Measurements from ENCODE around the gene LRRC75A.
"Not testable (repeated sequence)": the region's sequence is repeated elsewhere in the genome, so short reads cannot be mapped to it uniquely, and the experiment has no call there.

The LRRC75A gene

DNA sequence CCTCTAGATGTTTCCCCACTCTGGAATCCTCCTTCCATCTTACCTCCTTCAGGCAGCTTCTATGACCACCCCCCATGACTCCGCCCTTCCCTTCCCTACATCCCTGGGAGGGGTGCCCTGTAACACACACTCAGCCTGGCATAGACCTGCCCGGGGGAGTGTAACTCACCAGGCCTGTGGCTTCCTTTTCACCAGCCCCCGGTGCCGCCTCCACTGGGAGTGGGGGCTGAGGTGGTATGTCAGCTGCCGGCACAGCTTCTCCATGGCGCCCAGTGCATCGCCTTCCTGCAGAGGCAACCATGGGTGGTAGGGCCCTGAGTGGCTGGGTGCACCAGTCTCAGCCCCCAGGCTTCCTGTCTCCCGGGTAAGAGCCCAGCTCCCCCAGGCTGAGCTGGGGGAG, 44.3 kb downstream of the LRRC75A start:
- DNase-seq, result no peak

DNA sequence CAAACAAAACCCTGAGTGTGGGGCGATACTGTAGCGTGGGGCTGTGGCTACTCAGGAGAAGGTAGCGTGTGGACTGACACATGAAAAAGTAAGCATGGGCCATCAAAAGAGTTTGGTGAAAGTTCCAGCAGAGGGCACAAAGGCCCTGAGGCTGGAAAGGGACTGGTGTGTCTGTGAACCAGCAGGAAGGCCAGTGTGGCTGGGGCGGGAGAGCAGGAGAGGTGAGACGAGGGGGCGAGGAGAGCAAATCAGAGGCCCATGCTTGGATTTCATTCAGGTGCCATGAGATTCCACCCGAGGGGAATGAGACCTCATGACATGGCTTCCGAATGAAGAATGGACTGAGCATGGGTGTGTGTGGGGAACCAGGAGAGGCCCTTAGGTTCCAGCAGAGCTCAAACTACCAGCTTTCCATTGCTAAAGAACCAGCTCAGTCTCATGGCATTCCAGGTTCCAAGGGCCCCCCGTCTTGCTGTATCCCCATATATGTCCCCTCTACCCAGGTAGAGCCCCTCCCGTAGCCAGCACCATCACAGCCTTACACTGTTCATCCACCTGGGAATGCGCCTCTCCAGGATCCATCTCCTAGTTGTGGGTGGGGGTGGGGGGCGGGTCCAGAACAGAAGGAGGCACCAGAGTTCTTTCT, 45.5 kb downstream of the LRRC75A start:
- no peak for DNase-seq

DNA sequence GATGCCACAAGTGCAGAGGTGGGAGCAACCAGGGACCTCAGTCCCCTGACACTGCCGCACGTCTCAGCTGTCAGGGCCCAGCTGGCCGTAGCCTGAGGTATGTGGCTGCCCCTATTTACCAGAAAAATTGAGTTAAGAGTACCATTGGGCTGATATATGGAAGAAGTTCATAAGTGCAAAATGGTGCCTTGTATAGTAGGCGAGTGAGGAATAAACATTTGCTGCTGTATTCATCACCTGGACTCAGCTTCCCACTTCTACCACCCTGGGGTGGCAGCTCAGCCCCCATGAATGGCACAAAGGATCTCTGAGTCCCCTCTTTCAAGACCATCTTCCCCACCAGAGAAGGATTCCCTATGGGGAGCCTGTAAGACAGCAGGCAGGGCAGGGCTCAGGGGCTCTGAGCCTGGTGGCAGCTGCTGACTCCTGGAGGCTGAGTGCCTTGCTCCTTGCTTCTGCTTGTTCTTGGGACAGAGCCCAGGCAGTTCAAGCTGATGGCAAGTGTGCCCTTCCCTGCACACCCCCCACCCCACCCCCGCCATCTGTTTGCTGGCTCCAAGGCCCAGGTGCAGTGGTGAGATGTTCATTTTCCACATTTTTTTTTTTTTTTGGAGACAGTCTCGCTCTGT, 47.6 kb downstream of the LRRC75A start:
- no peak for DNase-seq

DNA sequence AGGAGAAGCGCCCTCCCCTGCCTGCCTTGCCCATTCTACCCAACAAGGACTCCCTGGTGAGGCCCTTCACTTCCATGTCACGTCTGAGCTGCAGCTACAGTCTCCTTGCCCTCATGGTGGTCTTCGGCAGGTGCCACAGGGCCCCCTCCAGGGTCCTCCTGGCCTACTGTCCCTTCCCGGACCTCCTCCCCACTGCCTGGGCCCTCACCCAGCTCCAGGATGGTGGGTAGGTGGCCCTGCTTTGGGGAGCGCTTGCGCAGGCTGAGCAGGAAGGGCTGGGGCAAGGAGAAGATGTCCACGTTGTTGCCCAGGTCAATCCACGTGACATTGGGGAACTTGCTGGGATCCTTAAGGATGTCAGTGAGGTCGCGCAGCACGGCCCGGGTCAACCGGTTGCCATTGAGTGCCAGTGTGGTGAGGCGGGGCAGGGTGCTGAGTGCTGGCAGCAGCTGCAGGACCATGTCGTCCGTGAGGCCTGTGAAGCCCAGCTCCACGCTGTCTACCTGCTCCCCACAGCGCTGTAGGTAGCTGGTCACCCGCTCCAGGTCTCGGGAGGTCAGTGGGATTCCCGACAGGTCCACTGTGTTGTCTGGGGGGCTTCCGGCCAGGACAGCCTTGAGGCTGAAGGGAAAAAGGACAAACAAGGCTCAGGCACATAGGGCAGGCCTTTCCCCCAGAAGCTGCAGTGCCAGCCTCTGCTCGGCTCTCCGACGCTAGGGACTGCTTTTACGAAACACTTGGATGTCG, 48.3 kb downstream of the LRRC75A start:
- no peak for DNase-seq

DNA sequence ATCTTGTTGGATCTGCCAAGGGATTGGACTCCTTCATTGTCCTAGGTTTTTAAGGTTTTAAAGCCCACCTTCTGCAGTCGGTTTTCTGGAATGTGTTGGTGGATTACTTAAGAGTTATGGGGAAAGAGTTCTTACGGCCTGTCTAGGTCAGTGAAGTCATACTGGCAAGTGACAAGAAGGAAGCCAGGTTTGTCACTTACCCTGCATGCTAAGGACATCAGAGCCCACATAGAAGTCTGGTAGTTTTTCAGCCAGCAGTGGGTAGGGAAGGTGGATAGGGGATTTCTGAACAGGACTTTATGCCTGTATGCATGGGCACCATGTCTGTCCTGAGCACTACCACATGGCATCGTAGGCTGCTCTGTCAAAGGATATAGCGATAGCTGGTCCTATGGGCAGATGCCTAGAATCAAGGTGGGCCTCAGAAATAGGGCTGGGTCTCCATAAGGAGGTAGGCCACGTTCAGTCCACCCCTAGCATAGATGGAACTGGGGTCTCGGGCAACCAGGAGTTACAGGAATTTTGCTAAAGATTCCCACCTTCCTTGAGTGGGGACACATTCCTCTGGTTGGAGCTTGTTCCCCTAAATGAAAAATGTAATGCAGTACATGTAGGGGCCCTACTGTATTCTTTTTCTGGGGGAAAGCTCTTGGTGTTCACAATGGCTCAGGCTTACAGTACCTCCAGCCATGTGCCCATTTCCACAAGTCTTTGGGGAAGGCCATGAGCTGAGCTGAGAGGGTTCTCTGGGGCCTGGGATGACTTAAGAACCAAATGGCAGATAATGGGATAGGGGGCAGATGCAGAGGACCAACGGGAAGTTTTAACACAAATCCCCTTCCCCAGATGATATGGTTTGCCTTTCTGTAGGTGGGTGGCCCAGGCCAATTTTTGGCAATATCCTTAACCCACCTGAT, 49.1 kb downstream of the LRRC75A start:
- DNase-seq, result no peak

DNA sequence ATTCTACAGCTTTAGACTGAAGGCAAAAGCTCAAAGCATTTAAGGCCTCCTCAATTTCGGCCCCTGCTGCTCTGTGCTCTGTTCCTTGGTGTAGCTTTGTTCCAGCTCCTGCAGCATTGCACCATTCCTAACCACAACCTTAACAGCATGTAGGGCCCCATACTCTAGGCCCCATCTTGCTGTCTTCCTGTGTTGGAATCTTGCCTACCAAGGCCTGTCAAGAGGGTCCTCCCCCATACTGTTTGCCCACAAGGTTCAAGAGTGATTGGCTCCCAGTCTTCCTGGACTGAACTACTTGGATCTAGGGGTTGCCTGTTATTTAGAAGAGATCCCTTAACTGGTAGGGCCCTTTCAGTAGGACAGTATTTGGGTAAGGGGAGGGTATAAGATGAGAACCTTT, 49.9 kb downstream of the LRRC75A start:
- no peak for DNase-seq

DNA sequence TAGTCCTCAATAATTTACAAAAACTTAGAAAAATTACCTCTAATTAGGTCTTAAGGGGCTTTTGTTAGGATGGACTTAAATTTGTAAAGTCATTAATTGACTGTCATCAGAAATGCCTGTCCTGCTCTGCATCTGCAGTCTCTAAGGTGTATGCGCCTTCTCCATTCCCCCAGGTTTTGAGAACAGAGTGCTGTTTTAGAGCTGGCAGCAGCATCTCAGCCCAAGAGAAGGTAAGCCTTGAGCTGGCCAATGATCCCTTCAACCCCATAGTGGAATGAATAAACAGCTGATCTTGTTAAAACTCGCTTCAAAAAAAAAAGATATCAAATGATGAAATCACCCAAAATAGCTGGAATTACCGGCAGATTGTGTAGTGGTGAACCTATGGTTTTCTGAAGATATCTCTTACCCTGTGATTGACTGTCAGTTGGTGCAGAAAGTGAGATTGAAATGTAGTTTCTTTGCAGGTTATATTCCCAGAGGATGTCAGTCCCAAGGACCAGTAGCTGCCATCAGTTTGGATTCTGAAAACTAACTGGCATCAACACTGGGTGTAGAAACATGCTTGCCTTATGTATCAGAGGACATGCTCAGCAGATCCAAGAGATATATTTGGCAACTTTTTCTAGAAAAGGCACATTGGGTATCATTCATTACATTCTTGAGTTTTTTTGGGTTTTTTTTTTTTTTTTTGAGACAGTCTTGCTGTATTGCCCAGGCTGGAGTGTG, 50.9 kb downstream of the LRRC75A start:
- DNase-seq, result no peak

DNA sequence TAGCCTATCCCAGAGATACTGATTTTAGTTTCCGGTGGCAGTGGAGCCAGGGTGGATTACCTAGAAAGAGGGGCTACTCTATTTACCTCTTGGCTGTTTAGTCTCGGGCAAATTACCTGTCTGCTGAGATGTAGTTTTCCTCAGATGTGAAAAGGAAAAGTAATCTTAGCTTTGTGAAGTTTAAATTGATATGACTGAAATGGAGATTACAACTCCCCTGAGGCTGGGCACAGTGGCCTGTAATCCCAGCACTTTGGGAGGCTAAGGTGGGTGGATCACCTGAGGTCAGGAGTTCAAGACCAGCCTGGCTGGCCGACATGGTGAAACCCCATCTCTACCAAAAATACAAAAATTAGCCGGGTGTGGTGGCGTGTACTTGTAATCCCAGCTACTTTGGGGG, 51.6 kb downstream of the LRRC75A start:
- not testable (repeated sequence) for DNase-seq

DNA sequence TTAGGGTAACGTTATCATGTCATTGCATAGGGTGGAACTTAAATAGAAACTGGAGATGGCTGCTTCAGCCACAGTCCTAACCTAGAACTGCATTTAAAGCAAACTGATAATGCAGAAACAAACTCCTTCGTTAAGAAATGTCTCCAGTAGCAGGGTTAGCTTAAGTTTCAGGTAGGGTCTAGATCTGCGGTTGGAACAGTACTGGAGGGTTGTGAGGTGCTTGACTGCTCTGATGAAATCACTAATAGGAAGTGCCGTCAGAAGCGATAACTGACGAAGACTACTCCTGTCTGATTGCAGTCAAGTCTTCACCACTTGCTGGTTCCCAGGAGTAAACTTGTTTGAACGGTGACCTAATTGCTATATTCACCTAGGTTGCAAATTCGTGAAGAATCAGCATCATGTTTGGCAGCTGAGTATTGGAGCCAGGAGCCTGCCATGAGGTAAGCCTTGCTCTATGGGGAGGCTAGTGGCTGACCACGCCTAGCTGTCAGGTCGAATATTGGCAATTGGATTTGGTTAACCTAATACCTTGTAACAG, 52.1 kb downstream of the LRRC75A start:
- DNase-seq, result no peak

DNA sequence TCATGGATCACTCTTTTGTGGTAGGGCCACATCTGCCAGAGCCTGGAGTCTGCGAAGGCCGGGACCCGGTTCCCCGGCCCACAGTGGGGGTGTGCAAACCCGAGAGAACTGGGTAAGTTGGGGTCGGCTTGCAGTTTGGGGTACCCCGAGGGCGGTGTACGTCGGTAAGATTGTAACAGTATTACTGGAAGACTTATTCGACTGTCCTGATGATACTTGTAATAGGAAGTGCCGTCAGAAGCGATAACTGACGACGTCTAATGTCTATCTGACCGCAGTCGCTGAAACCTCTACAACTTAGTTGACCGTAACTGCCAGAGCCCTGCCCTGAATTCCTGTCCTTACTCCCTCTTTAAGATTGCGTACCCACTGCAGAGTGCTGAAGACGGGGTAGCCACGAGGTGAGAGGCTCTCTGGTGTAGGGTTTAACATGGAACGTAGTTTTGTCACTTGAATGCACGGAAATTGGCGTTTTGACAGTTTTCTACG, 52.6 kb downstream of the LRRC75A start:
- no peak for DNase-seq

DNA sequence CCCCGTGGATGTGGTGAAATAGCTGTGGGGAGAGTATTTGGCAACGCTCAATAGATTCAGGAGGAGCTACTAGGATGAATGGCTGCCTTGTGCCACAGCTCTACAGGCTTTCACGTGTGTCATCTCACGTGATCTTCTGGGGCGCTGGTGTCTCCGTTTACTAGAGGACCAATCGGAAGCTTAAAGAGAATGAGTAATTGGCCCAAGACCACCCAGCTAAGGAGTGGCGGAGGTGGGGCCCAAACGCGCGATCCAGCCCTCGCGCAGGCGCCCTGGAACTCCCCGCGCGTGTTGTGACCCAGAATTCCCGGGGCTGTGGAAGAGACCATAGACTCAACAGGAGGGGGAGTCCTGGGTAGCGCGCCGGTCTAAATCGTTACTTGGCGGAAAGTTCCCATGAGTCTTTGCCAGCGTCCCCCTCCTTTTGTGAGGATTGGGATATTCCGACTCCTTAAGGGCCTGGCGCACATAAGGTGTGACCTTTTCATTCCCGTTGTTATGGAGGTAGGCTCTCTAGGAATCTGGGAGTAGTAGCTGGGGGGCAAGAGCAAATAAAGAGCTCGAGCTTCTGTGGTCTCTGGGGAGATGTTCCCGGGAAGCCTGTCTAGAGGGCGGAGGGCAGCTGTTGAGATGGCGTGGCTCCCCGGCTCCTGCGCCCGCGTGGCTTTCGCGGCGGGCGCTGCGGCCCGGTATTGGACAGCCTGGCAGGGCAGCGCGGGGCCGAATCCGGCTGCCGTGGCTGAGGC, 53.3 kb downstream of the LRRC75A start:
- peak; percentile 97 to 98 for DNase-seq

DNA sequence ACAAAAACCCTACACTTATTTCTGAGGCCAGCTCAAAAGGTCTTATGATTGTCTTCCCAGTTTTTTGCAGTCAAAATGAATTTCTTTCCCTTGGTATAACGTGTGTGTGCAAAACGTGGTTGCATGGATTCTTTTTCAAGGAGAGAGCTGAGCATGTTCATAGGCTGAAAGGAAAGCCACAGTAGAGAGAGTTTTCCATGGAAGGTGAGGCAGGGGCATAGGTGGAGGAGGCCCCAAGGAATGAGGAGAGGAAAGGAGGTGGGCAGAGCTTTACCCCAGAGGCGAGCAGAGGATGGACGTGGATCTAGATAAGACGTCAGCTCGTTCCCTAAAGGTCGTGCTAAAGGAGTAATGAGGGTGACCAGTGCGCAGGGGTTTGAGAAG, 53.8 kb downstream of the LRRC75A start:
- DNase-seq, result no peak

DNA sequence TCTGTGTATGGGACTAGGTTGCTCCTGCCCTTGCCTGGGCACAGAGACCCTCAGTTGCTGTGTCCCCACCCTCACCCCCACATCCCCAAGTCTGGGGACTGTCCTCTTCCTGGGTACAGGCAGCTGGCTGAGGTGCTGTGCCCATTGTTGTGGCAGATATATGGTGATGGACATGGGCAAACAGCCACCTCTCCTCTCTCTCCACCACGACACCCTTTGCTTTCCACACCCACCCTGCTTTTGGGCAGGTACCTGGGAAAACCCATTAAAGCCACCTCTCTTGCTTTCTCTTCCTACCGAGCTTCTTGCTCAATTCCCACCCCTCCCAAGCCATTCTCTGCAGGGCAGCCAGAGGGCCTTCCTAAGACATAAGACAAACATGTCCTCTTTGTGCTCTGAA, 54.9 kb downstream of the LRRC75A start:
- DNase-seq, result no peak

DNA sequence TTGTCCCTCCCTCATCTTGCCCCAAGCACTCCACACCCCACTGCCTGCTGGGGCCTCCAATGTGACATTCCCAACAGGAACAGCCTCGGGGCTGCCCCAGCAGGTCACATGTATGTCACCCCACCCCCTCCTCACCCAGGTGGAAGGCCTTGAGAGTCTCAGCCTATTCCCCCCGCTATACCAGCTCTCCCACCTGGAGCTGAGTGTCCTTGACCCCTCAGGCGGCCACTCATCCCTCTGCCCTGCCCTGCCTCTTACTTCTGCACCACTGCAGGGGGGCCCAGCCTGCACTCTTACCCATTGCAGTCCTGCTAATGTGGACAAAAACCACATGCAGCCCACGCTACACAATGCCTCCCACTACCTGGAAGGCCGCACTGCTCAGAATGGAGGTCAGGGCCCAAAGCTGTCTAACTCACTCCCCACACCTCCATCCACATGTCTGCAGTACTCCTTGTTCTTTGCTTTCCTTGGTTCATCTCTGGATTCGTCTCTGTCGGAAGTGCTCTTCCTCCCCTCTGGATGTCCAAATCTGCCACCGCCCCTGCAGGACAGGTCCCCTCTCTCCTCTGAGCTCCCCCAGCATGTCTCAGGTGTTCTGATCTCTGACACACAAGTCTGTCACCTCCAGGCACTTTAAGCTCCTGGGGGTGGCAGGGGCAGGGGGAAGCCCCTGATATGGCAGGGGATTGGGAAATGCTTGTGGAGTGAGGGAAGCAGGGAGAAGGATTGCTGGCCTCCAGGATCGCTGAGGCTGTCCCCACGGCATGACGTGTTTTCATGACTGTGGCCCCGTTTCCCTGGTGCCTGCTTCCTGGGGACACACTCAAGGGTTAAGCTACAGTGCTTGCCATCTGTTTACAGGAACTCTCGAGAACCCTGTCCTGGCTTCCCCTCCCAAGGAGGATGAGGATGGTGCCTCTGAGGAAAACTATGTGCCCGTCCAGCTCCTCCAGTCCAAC, 55.8 kb downstream of the LRRC75A start:
- DNase-seq, result no peak

DNA sequence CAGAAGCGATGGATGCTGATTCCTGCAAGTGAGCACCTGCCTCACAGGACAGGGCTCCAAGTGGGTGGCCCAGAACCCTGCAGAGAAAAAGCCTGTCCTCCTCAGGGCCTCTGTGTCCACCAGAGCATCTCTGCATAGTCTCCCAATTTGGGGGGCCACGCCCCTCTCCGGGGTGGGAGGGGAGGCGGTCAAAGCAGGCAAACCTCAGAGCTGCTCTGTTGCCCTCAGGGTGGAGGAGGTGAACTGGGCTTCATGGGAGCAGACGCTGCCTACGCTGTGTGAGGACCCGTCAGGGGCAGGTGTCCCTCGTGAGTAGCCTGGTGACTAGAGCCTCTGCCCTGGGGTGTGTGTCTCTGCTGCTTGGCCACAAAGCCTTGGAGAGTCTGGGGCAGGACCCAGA, 57.3 kb downstream of the LRRC75A start:
- DNase-seq, result no peak

DNA sequence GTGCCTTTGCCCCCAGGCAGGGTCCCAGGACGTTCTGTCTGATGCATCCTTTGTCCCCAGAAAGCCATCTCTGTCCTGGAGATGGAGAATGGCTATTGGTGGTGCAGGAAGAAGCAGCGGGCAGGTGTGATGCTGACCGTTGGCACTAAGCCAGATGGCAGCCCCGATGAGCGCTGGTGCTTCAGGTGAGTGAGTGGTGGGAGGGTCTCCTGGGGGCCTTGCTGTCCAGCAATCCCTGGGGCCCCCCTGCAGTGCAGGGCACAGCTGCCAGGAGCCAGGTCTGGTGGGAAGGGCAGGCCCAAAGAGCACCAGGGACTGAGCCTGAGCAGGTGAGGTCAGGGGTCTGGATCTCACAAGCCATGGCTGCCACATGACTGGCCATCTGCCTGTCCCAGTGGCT, 58.5 kb downstream of the LRRC75A start:
- no peak for DNase-seq

DNA sequence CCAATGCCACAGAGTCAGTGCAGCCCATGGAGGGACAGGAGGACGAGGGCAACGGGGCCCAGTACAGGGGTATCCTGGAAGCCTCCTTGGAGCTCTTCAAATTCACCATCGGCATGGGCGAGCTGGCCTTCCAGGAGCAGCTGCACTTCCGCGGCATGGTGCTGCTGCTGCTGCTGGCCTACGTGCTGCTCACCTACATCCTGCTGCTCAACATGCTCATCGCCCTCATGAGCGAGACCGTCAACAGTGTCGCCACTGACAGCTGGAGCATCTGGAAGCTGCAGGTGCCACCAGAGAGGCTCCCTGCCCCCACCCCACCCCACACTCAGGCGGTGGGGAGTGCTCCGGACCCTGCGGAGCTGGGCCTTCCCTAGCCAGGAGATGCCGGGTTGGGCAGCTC, 60.0 kb downstream of the LRRC75A start:
- DNase-seq, result no peak

DNA sequence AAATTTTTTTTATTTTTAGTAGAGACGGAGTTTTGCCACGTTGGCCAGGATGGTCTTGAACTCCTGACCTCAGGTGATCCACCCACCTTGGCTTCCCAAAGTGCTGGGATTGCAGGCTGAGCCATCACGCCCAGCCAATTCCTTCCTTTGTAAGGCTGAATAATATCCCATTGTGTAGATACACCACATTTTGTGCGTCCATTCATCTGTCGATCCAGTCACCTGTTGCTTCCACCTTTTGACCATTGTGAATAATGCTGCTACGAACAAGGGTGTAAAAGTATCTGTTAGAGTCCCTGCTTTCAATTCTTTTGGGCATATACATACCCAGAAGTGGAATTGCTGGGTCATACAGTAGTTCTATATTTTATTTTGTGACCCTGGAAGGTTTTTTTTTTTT, 61.3 kb downstream of the LRRC75A start:
- no peak for DNase-seq

DNA sequence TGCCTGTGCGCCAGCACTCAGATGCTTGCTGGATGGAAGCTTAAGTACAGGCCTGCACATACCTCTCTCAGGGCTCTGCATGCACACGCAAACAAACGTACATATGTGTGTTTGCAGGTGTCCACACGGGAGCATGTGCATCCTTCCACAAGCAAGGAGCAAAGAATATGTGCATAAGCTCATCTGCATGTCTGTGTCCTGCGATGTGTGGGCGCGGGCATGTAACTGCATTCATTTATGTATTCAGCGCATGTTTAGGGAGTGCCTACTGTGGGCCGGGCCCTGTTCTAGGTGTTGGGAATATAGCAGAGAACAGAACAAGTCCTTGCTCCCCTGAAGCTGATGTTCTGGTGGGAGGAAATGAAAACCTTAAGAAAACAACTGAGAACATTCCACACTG, 62.9 kb downstream of the LRRC75A start:
- DNase-seq, result no peak
